ENCODE measurements around the gene CELA3B.
A peak's percentile ranks its signal among the peaks of the same experiment; 100 is the strongest.
"Not testable (repeated sequence)": the region's sequence is repeated elsewhere in the genome, so short reads cannot be mapped to it uniquely, and the experiment has no call there.

CELA3B gene

DNA sequence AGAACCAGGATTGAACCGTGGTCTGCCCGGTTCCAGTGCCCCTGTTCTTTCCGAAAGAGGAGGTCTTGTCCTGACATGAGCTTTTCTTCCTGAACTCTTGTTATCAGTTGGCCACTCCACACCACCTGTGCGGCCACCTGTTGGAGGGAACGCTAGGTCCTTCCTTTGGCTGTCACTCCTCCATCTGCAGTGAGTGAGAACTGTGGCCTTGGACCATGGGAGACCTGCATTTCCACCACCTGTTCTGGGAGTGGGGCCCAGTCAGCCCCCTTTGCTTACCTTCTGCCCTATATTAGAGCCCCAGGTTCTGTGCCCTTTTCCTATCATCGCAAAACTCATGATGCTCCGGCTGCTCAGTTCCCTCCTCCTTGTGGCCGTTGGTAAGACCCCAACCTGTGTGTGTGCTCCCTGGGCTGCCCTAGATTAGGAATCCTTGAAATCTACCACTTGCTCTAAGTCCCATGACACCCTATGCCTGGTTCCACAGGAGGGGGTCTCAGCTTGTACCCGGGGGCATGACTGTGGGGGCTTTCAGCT is at the start of gene CELA3B:
Gene CELA3B, plus strand, starts transcription at position 320 of the 537 bp plus-strand sequence. Its CDS starts 18 bp downstream, at position 338.
- not testable (repeated sequence) for DNase-seq

DNA sequence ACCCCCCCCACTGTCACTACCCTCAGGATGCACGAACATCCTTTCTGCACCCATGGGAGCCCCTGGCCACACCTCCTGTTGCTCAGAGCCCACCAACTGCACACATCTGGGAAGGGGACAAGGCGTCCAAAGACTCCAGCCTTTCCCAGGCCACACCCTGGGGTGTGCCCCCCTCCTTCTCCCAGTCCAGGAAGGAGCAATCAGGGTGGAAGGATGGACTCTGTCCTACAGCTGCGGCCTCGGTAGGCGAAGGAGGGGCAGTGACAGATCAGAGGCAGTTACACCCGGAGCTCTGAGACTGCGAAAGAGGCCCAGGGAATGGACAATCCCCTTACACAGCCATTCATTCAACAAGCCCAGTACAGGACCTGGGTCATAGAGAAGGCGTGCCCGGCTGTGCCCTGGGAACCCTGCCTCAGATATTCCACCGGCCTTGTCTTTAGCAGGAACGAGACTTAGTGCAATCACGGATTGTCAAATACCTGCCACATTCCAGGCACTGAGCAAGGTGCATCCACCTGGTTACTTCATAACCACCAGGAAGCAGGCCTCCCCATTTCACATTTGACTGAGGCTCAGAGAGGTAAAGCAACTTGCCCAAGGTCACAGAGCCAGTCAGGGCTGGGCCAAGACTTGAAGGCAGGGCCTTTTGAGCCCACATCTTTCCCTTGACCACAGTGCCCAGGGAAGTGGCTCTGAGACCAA is 49.1 kb upstream of the CELA3B start:
- no peak for DNase-seq

- DNase-seq: no peak
Observed at GRCh38 chr1:21930080-21930571, 46.7 kb upstream of the CELA3B start.

DNA sequence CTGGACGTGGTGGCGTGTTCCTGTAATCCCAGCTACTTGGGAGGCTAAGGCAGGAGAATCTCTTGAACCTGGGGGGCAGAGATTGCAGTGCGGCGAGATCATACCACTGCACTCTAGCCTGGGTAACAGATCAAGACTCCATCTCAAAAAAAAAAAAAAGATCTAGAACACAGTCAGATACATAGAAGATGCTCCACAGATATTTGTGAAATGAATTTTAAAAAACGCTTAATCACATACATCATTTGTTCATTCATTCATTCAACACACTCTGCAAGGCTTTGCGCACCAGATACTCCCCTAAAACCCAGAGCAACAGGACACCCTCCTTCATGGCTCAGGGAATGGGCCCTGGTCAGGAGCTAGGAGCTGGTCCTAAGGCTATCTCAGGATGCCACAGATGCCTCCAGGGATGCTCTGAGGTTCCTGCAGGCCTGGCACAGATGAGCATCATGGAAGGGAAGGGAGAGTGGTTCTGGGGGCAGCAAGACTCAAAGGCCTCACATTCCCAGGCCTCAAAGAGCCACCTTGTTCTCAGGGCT is 46.1 kb upstream of the CELA3B start:
- no peak for DNase-seq

GRCh38 chr1:21931171-21932093 is 45.4 kb upstream of the CELA3B start:
- DNase-seq: no peak

DNA sequence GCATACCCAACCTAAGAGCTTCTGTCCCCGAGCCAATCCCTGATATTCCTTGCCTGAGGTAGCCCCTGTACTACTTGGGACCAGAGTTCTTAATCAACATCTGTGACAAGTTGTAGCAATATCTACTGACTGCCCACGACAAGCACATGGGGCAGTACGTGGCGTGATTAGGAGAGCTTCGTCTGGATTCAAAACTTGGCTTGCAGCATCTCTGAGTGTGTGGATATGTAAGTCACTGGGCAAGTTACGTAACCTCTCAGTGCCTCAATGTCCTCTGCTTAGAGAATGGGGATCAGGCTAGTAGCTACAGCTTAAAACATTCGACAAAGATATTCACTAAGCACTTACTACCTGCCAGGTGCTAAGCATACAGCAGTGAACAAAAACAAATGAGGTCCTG is 44.7 kb upstream of the CELA3B start:
- no peak for DNase-seq

DNA sequence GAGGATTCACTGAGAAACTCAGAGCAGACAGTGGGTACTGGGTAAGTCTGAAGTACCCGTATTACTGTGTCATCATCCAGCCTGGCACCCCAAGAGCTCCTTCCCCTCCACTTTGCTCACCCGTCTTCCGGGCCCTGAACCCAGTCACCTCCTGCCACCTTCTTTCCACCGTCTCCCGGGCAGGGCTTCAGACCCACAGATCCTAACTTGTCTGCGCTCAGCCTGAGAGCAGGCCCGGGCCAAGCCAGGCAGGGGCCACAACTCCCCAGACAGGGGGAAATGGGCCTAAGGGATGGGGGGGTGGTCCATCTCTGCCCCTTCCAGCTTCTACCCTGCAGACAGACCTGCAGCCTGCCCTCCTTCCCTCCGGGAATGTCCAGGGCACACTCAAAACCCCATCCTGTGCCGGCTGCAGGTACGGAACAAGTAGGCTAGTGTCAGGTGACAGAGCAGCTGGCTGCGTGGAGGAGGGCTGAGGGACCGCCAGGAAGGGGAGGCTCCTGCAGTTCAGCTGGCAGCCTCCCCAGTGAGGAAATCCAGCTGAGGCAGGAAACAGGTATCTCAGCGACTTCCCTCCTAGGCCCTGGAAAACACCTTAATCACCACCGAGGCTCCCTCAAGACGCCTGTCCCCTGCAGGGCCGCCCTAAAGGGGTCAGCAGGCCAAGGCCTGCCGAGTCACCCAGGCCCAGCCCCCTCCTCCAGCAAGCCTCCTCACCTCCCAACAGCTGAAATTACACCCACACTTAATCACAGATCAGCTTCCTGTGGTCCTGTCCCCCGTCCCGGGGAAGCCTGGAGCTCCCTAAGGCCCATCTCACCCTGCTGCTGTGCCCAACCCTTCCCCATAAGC is 43.2 kb upstream of the CELA3B start:
- peak; percentile 46 for DNase-seq

DNA sequence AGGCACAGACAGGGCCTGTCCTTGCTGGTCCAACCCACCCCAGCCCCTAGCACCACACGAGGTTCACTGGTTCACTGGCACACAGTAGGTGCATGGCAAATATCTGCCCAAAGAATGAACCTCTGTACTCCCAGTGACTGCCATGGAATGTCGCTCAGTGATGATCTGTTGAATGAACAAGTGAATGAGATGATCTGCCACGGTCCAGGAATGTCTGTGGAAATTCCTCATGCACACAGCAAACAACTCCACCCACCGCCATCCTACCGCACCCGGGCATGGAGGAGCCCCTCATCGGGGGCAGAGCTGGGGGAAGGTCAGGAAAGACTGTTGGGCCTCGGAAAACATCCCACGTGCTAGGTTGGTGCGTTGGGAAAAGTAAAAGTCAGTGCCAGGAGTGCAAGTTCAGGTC is 41.4 kb upstream of the CELA3B start:
- DNase-seq: no peak

GRCh38 chr1:21935891-21936365 is 40.9 kb upstream of the CELA3B start:
- no peak for DNase-seq

- no peak for DNase-seq
Observed at GRCh38 chr1:21936366-21937031, 40.3 kb upstream of the CELA3B start.

- DNase-seq: no peak
Observed at GRCh38 chr1:21937034-21937371, 39.8 kb upstream of the CELA3B start, which contains the start of gene HSPG2. Gene HSPG2, minus strand, starts transcription at chr1:21937310. Its CDS starts 93 bp downstream, at chr1:21937217.

- DNase-seq: no peak
Observed at GRCh38 chr1:21937372-21938121, 39.3 kb upstream of the CELA3B start.

DNA sequence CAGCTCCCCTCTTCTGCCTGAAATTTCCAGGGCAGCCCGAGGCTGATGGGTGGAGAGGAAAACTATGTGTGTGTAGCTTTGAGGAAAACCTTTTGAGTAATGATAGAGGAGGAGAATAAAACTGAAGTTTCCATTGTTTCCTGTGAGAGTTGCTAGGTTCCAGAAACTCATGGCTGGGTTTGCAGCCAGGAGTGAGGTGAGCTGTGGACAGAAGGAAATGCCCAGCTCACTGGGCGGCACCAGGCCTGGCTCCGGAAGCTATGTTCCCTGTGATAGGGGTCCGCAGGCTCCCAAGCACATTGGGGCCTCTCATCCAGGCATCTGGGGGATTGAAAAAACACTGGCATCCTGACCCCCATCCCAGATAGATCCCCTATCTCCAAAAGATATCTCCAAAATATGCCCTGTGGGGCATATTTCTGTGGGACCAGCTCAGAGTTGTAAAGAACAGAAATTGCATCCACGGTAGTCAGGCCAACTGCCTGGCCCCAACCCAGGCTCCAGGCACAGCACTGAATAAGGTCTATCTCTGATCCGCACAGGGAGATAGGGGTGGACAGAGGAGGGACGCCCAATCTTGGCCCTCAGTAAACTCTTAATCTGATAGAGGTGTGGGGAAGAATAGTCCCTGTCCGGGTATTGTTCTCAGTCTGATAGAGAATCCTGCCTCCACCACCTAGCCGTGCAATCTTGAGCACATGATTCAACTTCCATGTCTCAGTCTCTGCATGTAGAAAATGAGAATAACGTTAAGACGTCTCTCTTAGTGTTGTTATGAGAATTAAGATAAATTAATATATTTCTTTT is 37.9 kb upstream of the CELA3B start:
- no peak for DNase-seq

DNA sequence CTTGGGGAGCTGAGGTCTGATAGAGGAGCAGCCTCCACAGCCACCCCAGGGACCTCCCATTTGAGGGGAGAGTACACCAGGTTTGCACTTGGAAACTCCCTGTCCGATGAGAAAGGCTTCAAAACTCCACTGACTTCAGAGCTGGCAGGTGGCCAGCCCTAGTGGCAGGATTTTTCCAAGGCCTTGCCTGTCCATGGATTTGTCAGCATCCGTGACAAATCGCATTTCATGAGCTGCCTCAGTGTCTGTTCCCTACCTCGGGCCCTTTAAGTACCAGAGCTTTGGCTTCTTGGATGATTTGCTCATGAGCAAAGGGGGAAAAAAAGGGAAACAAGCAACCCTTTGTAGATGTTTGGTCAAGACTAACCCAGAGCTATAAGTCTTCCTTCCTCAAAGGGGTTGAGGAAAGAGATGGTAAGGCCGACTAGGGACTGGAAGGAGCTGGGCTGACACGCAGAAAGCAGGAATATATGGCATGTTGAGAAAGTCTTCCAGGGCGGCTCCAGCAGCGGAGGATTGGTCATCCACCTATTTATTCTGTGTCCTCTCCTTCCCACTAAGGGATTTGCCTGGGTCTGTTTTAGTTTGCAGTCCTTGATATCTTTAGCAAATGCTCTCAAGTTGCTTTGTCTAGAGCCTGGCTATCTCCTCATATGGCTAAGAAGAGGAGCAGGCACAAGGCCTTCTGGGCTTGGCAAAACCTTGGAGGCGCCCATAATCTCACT is 37.0 kb upstream of the CELA3B start:
- DNase-seq: no peak

DNA sequence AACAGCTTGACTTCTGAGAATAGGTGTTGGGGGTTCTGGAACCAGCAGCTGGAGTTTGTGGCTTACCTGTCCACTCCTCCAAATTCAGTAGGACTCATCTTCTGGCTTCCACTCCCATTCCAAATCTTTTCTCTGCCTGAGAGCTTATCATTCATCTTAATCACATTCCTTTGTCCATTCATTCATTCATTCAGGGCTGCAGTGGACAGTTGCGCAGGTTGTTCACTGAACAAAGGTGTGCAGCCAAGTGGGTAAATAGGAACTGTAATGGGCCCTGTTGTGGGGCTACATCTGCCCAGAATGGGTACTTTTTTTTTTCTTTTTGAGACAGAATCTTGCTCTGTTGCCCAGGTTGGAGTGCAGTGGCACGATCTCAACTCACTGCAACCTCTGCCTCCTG is 36.3 kb upstream of the CELA3B start:
- no peak for DNase-seq

DNA sequence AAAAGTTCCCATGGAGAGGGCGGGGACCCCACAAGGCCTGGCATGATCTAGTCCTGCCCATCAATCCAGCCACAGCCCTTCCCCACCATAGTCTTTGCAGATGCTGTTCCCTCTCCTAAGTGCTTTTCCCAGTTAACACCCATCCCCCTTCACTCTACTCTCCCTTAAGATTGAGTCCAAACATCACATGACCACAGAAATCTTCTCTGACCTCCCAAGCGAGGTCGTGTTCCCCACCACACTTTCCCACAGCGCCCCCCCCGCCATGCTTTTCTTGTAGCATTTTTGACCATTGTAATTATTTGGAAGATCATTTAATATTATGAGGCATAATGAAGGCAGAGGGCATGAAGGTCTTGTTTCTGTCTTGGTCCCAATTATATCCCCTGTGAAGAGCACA is 35.5 kb upstream of the CELA3B start:
- no peak for DNase-seq

DNA sequence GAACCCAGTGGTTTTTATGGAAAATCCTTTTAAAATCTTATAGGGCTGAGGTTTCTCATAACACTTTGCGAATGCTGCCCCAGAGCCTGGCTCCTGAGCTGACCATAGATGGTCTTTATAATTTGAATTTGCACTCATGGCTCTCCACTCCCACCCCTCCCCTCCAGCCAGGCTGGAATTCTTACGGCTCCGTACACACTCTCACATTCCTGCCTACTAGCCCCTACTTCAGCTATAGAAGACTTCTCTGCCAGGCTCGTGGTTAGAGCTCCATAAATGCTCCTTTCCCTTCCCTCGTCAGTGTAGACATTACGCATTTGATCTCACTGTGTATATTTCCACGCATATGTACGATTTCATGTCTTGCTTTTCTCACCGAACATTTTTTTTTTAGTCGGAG is 34.4 kb upstream of the CELA3B start:
- DNase-seq: no peak

GRCh38 chr1:21942959-21943640 is 33.7 kb upstream of the CELA3B start:
- DNase-seq: not testable (repeated sequence)

GRCh38 chr1:21944733-21945073 is 32.1 kb upstream of the CELA3B start:
- DNase-seq: no peak

Measured in NCI-H2081 treated with DMSO at 0.1 percent for 48 hours (cell line).